GM23338 (cell line): ENCODE results near the gene LEMD1.

Source experiments
- CREB1 ChIP-seq: fragments of 250-450 bp; sonication (Bioruptor Pico); IDR thresholded peaks from 2 replicates; pipeline ENCODE4 v1.5.0; 2020; ENCODE audit warnings: low read depth, mild to moderate bottlenecking, moderate library complexity
- CTCF ChIP-seq, 2 experiments: fragments of 200-600 bp in 1 of 2; sonication (generic) in 1 of 2; conservative IDR thresholded peaks; 2 replicates each; pipeline versions ENCODE4 v1.5.1 to v1.6.1; 2016 to 2017; ENCODE audit warnings: antibody characterized with exemption in 2 of 2, low read depth in 2 of 2, mild to moderate bottlenecking in 2 of 2, moderate library complexity in 1 of 2
- ETS1 ChIP-seq: IDR thresholded peaks from 2 replicates; pipeline ENCODE4 v1.6.1; 2016; ENCODE audit warnings: antibody characterized with exemption
- EZH2 ChIP-seq: fragments of 200-600 bp; sonication (generic); IDR thresholded peaks from one replicate; pipeline ENCODE4 v1.8.0; 2017; ENCODE audit warnings: antibody characterized with exemption, mild to moderate bottlenecking, low read depth; ENCODE audit not compliant: unreplicated experiment
- EZH2phosphoT487 ChIP-seq: fragments of 200-600 bp; sonication (generic); IDR thresholded peaks from one replicate; pipeline ENCODE4 v1.8.1; 2018; ENCODE audit warnings: antibody characterized with exemption; ENCODE audit not compliant: unreplicated experiment
- JUNB ChIP-seq: IDR thresholded peaks from one replicate; pipeline ENCODE4 v1.6.1; 2016; ENCODE audit warnings: antibody characterized with exemption; ENCODE audit not compliant: unreplicated experiment
- NANOG ChIP-seq: IDR thresholded peaks from 2 replicates; pipeline ENCODE4 v1.6.1; 2016; ENCODE audit warnings: antibody characterized with exemption, borderline replicate concordance
- POLR2AphosphoS5 ChIP-seq: IDR thresholded peaks from 2 replicates; pipeline ENCODE4 v1.6.1; 2016; ENCODE audit warnings: antibody characterized with exemption, low read depth
- REST ChIP-seq: IDR thresholded peaks from one replicate; pipeline ENCODE4 v1.6.1; 2018; ENCODE audit warnings: antibody characterized with exemption; ENCODE audit not compliant: unreplicated experiment
- STAT1 ChIP-seq: IDR thresholded peaks from one replicate; pipeline ENCODE4 v1.6.1; 2016; ENCODE audit warnings: antibody characterized with exemption; ENCODE audit not compliant: unreplicated experiment
- ZNF114 ChIP-seq: fragments of 250-450 bp; sonication (Bioruptor Pico); IDR thresholded peaks from 2 replicates; pipeline ENCODE4 v1.5.0; 2020; ENCODE audit warnings: mild to moderate bottlenecking, moderate library complexity
- ZNF331 ChIP-seq: fragments of 250-450 bp; sonication (Bioruptor Pico); IDR thresholded peaks from 2 replicates; pipeline ENCODE4 v1.5.0; 2020; ENCODE audit warnings: low read depth, mild to moderate bottlenecking, moderate library complexity
- ZNF462 ChIP-seq: fragments of 250-450 bp; sonication (Bioruptor Pico); IDR thresholded peaks from 2 replicates; pipeline ENCODE4 v1.5.0; 2020; ENCODE audit warnings: mild to moderate bottlenecking, moderate library complexity

GRCh38 chr1:205465392-205465791 is 43.5 kb upstream of the LEMD1 start:
- no peak for TF ChIP-seq CTCF (conservative IDR thresholded peaks at IDR 0.05; ENCODE audit: low read depth in 2 of 2)
- TF ChIP-seq EZH2phosphoT487 = no peak
- no peak for TF ChIP-seq ETS1
- no peak for TF ChIP-seq POLR2AphosphoS5
- no peak for TF ChIP-seq ZNF331 (CRISPR knock-in tag)
- TF ChIP-seq REST = no peak
- no peak for TF ChIP-seq NANOG
- TF ChIP-seq CREB1 (CRISPR knock-in tag) = no peak
- no peak for TF ChIP-seq EZH2
- no peak for TF ChIP-seq STAT1
- TF ChIP-seq JUNB = no peak
- TF ChIP-seq ZNF114 = no peak
- no peak for TF ChIP-seq ZNF462 (CRISPR knock-in tag)
